HCT116 (cell line): ENCODE measurements around the gene ALG13. TPM values are rescaled to one million over a fixed set of nuclear protein-coding genes. Genes with fewer than 3 reads are reported as not detected.

ENCODE experiments used
- ATAC-seq: fragments of 200-7000 bp; cut with Tn5 transposase; 2 replicates; pipeline ENCODE4 v1.9.1; 2020; ENCODE audit warnings: mild to moderate bottlenecking, moderate library complexity
- BruUV-seq: library from RNA; stranded (reverse); fragments of 400-500 nt; replicated peaks from 2 replicates; lab custom pipeline; 2021; lab: Mats Ljungman, UMichigan
- CTCF ChIA-PET: fragments of 300-600 bp; sonication (Branson Sonifier 250); formaldehyde crosslinking; loops from one replicate; lab custom pipeline; 2021; ENCODE audit warnings: antibody characterized with exemption; lab: Charles Lee
- POLR2A ChIA-PET: fragments of 300-600, 350-600 bp; sonication (Branson Sonifier 250); formaldehyde crosslinking; loops from one replicate; lab custom pipeline; 2021; ENCODE audit warnings: antibody characterized with exemption; lab: Charles Lee
- RAD21 ChIA-PET, 2 experiments: fragments of 300-600 bp; sonication (Branson Sonifier 250); formaldehyde crosslinking; loops; one replicate each; lab custom pipeline; 2023; ENCODE audit warnings: low total read pairs in 2 of 2; ENCODE audit not compliant: uncharacterized antibody in 2 of 2, unreplicated experiment in 2 of 2, low non-redundant PET in 1 of 2; lab: Charles Lee
- DNase-seq: peaks from one replicate; pipeline ENCODE4 v3.0.0-alpha.2; 2010; ENCODE audit warnings: low read depth, low spot score
- H2AFZ ChIP-seq: fragments of 200-600 bp; shearing (Covaris generic), sonication (generic); 2 replicates; pipeline ENCODE4 v1.6.1; 2017; ENCODE audit warnings: low read depth, mixed run types, mixed read lengths, antibody characterized with exemption, low read length; ENCODE audit not compliant: poor library complexity, severe bottlenecking
- H3K27ac ChIP-seq: 2 replicates; pipeline ENCODE4 v1.5.1; 2012; ENCODE audit warnings: low read depth, low read length
- H3K27me3 ChIP-seq: fragments of 200-600 bp; sonication (generic); 2 replicates; pipeline ENCODE4 v1.6.1; 2016; ENCODE audit warnings: mixed run types, low read length, mixed read lengths; ENCODE audit not compliant: insufficient read depth
- H3K36me3 ChIP-seq, 2 experiments: fragments of 200-500 bp in 1 of 2; fragments of 200-600 bp in 1 of 2; sonication (Bioruptor generic) in 1 of 2; sonication (generic) in 1 of 2; 2 replicates each; pipeline versions ENCODE4 v1.5.1 to v1.6.1; 2014 to 2016; ENCODE audit warnings: low read length in 2 of 2, inconsistent platforms in 1 of 2, mixed read lengths in 1 of 2, mixed run types in 1 of 2; ENCODE audit not compliant: insufficient read depth in 2 of 2, control insufficient read depth in 1 of 2
- H3K4me1 ChIP-seq, 2 experiments: fragments of 200-600 bp in 1 of 2; sonication (generic) in 1 of 2; 2 replicates each; pipeline versions ENCODE4 v1.5.1 to v1.6.1; 2012 to 2017; ENCODE audit warnings: low read length in 2 of 2, inconsistent platforms in 1 of 2, mild to moderate bottlenecking in 1 of 2, mixed read lengths in 1 of 2, mixed run types in 1 of 2, moderate library complexity in 1 of 2; ENCODE audit not compliant: insufficient read depth in 2 of 2, control insufficient read depth in 1 of 2
- H3K4me2 ChIP-seq: fragments of 200-600 bp; sonication (generic); 2 replicates; pipeline ENCODE4 v1.6.1; 2017; ENCODE audit warnings: mixed run types, low read length, mixed read lengths
- H3K4me3 ChIP-seq, 2 experiments: fragments of 200-600 bp in 1 of 2; sonication (generic) in 1 of 2; replicated peaks in 1 of 2; 2 replicates each; pipeline ENCODE4 v1.5.1; 2011 to 2016; ENCODE audit warnings: low read length in 2 of 2, control low read depth in 1 of 2, low read depth in 1 of 2, mild to moderate bottlenecking in 1 of 2, mixed read lengths in 1 of 2, mixed run types in 1 of 2
- H3K79me2 ChIP-seq: fragments of 200-600 bp; sonication (generic); 2 replicates; pipeline ENCODE4 v1.6.1; 2017; ENCODE audit warnings: mild to moderate bottlenecking, mixed run types, low read length, moderate library complexity, mixed read lengths; ENCODE audit not compliant: insufficient read depth
- H3K9ac ChIP-seq: fragments of 200-600 bp; sonication (generic); 2 replicates; pipeline ENCODE4 v1.6.1; 2016; ENCODE audit warnings: low read length, mixed read lengths
- H3K9me2 ChIP-seq: fragments of 200-600 bp; sonication (generic), shearing (Covaris generic); 2 replicates; pipeline ENCODE4 v1.6.1; 2017; ENCODE audit warnings: mixed run types, mild to moderate bottlenecking, moderate library complexity; ENCODE audit not compliant: insufficient read depth
- H3K9me3 ChIP-seq, 2 experiments: fragments of 200-500 bp in 1 of 2; fragments of 200-600 bp in 1 of 2; sonication (Bioruptor generic) in 1 of 2; sonication (generic) in 1 of 2; 2 replicates each; pipeline ENCODE4 v1.6.1; 2014 to 2017; ENCODE audit warnings: low read length in 2 of 2, mixed read lengths in 2 of 2, inconsistent platforms in 1 of 2, low read depth in 1 of 2, mild to moderate bottlenecking in 1 of 2, mixed run types in 1 of 2, moderate library complexity in 1 of 2; ENCODE audit not compliant: control insufficient read depth in 1 of 2, insufficient read depth in 1 of 2
- H4K20me1 ChIP-seq: fragments of 200-600 bp; sonication (generic), shearing (Covaris generic); 2 replicates; pipeline ENCODE4 v1.6.1; 2017; ENCODE audit warnings: mixed run types, mild to moderate bottlenecking, moderate library complexity; ENCODE audit not compliant: insufficient read depth
- CBX3 ChIP-seq: IDR thresholded peaks from 2 replicates; pipeline ENCODE4 v1.6.1; 2012; ENCODE audit warnings: low read depth
- CEBPB ChIP-seq: IDR thresholded peaks from 2 replicates; pipeline ENCODE4 v1.6.1; 2012; ENCODE audit warnings: low read depth
- EGR1 ChIP-seq: IDR thresholded peaks from 2 replicates; pipeline ENCODE4 v1.6.1; 2012; ENCODE audit warnings: low read depth
- EZH2 ChIP-seq: fragments of 200-600 bp; sonication (generic); IDR thresholded peaks from 2 replicates; pipeline ENCODE4 v1.6.1; 2017; ENCODE audit warnings: antibody characterized with exemption, mixed run types
- EZH2phosphoT487 ChIP-seq: fragments of 200-600 bp; IDR thresholded peaks from 2 replicates; pipeline ENCODE4 v1.6.1; 2018; ENCODE audit warnings: antibody characterized with exemption, borderline replicate concordance
- FOSL1 ChIP-seq: IDR thresholded peaks from 2 replicates; pipeline ENCODE4 v1.6.1; 2012; ENCODE audit warnings: low read depth
- POLR2A ChIP-seq: IDR thresholded peaks from 2 replicates; pipeline ENCODE4 v1.7.0; 2011; ENCODE audit warnings: borderline replicate concordance; ENCODE audit not compliant: insufficient read depth, insufficient read length; ENCODE audit errors: extremely low read depth
- POLR2AphosphoS5 ChIP-seq: IDR thresholded peaks from 2 replicates; pipeline ENCODE4 v1.6.1; 2011; ENCODE audit warnings: mild to moderate bottlenecking, low read depth, low read length, moderate library complexity
- RAD21 ChIP-seq: IDR thresholded peaks from 2 replicates; pipeline ENCODE4 v1.6.1; 2012; ENCODE audit warnings: low read depth, mild to moderate bottlenecking
- SIN3A ChIP-seq: IDR thresholded peaks from 2 replicates; pipeline ENCODE4 v1.6.1; 2012; ENCODE audit warnings: low read depth
- SRF ChIP-seq: IDR thresholded peaks from 2 replicates; pipeline ENCODE4 v1.6.1; 2012; ENCODE audit warnings: low read depth
- TCF7L2 ChIP-seq: IDR thresholded peaks from 2 replicates; pipeline ENCODE4 v1.7.0; 2011; ENCODE audit warnings: borderline replicate concordance, inconsistent platforms; ENCODE audit not compliant: insufficient read depth, insufficient read length; ENCODE audit errors: extremely low read depth
- ZFX ChIP-seq: fragments of 450-650 bp; IDR thresholded peaks from 2 replicates; pipeline ENCODE4 v1.6.1; 2017
- ZNF274 ChIP-seq: fragments of 200-500 bp; sonication (Bioruptor generic); IDR thresholded peaks from 2 replicates; pipeline ENCODE4 v1.6.1; 2014; ENCODE audit warnings: mild to moderate bottlenecking, low read depth, low read length, inconsistent platforms
- intact Hi-C: fragments of 100-400 bp; cut with micrococcal nuclease; formaldehyde crosslinking; loops from 2 replicates; pipeline ENCODE4 v1.10.0; 2022
- total RNA-seq: library from RNA; stranded (reverse); gene quantifications from one replicate; pipeline ENCODE4 v1.2.1, GENCODE V29; 2021; ENCODE audit not compliant: unreplicated experiment
- TF ChIP-seq, protein P1 (sequence below): IDR thresholded peaks from 2 replicates; pipeline ENCODE4 v1.6.1; 2012
- TF ChIP-seq, protein P2 (sequence below): IDR thresholded peaks from 2 replicates; pipeline ENCODE4 v1.6.1; 2012
- TF ChIP-seq, protein P3 (sequence below): IDR thresholded peaks from 2 replicates; pipeline ENCODE4 v1.6.1; 2012; ENCODE audit warnings: low read depth
- TF ChIP-seq, protein P4 (sequence below): IDR thresholded peaks from 2 replicates; pipeline ENCODE4 v1.6.1; 2011; ENCODE audit warnings: mild to moderate bottlenecking, low read length, moderate library complexity; ENCODE audit not compliant: insufficient replicate concordance; ENCODE audit errors: extremely low read depth

The ALG13 gene
- total RNA-seq, 1 experiment from 2014 or later, result 50.4 TPM

DNA sequence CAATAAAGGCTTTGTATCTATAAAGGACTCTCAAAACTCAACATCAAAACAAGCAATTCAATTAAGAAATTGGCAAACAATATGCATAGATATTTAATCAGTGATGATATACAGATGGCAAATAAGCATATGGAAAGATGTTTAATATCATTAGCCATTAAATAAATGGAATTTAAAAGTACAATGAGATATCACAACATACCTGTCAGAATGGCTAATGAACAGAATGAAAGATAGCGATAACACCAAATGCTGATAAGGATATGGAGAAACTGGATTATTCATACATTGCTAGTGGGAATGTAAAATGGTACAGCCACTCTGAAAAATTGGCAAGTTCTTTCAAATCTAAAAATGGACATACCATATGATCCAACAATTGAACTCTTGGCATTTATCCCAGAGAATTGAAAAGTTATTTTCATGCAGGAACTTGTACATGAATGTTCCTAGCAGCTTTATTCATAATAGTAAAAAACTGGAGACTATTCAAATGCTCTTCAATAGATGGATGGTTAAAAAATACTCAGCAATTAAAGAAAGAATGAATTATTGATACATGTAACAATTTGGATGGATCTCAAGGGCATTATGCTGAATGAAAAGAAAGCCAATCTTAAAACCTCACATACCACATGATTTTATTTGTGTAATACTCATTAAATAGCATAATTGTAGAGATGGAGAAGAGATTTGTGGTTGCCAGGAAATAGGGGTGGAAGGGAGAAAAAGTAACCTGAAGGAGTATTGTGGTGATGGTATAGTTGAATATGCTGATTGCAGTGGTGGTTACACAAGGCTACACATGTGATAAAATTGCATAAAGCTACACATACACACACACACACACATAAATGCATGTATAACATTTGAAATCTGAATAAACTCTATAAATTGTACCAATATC lies 45.9 kb upstream of the ALG13 start (continued):
- TF ChIP-seq, protein P1, sequence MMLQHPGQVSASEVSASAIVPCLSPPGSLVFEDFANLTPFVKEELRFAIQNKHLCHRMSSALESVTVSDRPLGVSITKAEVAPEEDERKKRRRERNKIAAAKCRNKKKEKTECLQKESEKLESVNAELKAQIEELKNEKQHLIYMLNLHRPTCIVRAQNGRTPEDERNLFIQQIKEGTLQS, result no peak
- TF ChIP-seq, all 23 proteins: peak for 0

DNA sequence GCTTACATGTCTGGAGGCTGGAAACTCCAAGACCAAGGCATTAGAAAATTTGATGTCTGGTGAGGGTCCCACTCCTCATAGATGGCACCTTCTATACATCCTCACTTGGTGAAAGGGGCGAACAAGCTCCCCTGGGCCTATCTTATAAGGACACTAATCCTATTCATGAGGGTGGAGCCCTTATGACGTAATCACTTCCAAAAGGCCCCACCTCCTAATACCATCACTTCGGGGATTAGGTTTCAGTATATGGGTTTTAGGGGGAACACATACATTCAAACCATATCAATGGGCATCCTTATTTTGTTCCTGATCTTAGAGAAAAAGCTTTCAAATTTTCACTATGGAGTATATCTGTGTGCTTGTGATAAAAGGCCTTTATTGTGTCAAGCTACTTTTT lies 39.0 kb upstream of the ALG13 start:
- ChIA-PET POLR2A (no interaction called here), CTCF (no interaction called here), RAD21 (no interaction called here)
- H3K36me3 ChIP-seq, result no peaks in the 10 kb centered on the region
- ATAC-seq (no peak), DNase-seq (no peak)
- no peaks in the 10 kb centered on the region for H3K9me3 ChIP-seq
- H3K79me2 ChIP-seq, result no peaks in the 10 kb centered on the region
- no peaks in the 10 kb centered on the region for H3K9me2 ChIP-seq
- intact Hi-C loops, result no loop called here
- H4K20me1 ChIP-seq, result no peaks in the 10 kb centered on the region
- no peak overlapping the region for H3K4me2 ChIP-seq
- H3K27me3 ChIP-seq, result no peaks in the 10 kb centered on the region
- no peak overlapping the region for H3K4me3 ChIP-seq
- BruUV-seq, result no TSS peak
- H2AFZ ChIP-seq, result no peak overlapping the region
- H3K9ac ChIP-seq, result no peak overlapping the region
- H3K4me1 ChIP-seq, result no peaks in the 10 kb centered on the region
- H3K27ac ChIP-seq, result no peak overlapping the region
- TF ChIP-seq, protein P2, sequence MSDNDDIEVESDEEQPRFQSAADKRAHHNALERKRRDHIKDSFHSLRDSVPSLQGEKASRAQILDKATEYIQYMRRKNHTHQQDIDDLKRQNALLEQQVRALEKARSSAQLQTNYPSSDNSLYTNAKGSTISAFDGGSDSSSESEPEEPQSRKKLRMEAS, result no peak
- TF ChIP-seq POLR2A, result no peak
- TF ChIP-seq CBX3, result no peak
- no peak for TF ChIP-seq POLR2AphosphoS5
- no peak for TF ChIP-seq ZNF274
- TF ChIP-seq EGR1, result no peak
- no peak for TF ChIP-seq SIN3A
- TF ChIP-seq EZH2, result no peak
- TF ChIP-seq TCF7L2, result no peak
- TF ChIP-seq EZH2phosphoT487, result no peak
- no peak for TF ChIP-seq FOSL1
- TF ChIP-seq, protein P3, sequence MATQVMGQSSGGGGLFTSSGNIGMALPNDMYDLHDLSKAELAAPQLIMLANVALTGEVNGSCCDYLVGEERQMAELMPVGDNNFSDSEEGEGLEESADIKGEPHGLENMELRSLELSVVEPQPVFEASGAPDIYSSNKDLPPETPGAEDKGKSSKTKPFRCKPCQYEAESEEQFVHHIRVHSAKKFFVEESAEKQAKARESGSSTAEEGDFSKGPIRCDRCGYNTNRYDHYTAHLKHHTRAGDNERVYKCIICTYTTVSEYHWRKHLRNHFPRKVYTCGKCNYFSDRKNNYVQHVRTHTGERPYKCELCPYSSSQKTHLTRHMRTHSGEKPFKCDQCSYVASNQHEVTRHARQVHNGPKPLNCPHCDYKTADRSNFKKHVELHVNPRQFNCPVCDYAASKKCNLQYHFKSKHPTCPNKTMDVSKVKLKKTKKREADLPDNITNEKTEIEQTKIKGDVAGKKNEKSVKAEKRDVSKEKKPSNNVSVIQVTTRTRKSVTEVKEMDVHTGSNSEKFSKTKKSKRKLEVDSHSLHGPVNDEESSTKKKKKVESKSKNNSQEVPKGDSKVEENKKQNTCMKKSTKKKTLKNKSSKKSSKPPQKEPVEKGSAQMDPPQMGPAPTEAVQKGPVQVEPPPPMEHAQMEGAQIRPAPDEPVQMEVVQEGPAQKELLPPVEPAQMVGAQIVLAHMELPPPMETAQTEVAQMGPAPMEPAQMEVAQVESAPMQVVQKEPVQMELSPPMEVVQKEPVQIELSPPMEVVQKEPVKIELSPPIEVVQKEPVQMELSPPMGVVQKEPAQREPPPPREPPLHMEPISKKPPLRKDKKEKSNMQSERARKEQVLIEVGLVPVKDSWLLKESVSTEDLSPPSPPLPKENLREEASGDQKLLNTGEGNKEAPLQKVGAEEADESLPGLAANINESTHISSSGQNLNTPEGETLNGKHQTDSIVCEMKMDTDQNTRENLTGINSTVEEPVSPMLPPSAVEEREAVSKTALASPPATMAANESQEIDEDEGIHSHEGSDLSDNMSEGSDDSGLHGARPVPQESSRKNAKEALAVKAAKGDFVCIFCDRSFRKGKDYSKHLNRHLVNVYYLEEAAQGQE, result no peak
- no peak for TF ChIP-seq RAD21
- TF ChIP-seq, protein P1, result no peak
- no peak for TF ChIP-seq SRF
- no peak for TF ChIP-seq CEBPB
- TF ChIP-seq, protein P4, sequence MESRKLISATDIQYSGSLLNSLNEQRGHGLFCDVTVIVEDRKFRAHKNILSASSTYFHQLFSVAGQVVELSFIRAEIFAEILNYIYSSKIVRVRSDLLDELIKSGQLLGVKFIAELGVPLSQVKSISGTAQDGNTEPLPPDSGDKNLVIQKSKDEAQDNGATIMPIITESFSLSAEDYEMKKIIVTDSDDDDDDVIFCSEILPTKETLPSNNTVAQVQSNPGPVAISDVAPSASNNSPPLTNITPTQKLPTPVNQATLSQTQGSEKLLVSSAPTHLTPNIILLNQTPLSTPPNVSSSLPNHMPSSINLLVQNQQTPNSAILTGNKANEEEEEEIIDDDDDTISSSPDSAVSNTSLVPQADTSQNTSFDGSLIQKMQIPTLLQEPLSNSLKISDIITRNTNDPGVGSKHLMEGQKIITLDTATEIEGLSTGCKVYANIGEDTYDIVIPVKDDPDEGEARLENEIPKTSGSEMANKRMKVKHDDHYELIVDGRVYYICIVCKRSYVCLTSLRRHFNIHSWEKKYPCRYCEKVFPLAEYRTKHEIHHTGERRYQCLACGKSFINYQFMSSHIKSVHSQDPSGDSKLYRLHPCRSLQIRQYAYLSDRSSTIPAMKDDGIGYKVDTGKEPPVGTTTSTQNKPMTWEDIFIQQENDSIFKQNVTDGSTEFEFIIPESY, result no peak
- TF ChIP-seq ZFX, result no peak
